Immature natural killer cell (primary cell): Measurements from ENCODE around the gene TMEM129. TPM values are rescaled to one million over a fixed set of nuclear protein-coding genes. Genes with fewer than 3 reads are reported as not detected.

ENCODE experiments used
- DNase-seq, 3 donors: peaks; one replicate each; pipeline ENCODE4 v3.0.0; 2022; ENCODE audit warnings: mixed read lengths in 1 of 3
- H3K27ac Mint-ChIP-seq, 6 donors: one replicate each; pipeline ENCODE4 v1.8.0; 2020; ENCODE audit warnings: mixed read lengths in 6 of 6, mild to moderate bottlenecking in 5 of 6, inconsistent platforms in 4 of 6, moderate library complexity in 3 of 6
- H3K27me3 Mint-ChIP-seq, 3 donors: one replicate each; pipeline ENCODE4 v1.8.0; 2020 to 2021; ENCODE audit warnings: low read depth in 3 of 3, mild to moderate bottlenecking in 3 of 3, mixed read lengths in 3 of 3, moderate library complexity in 3 of 3, inconsistent platforms in 1 of 3
- H3K36me3 Mint-ChIP-seq, 3 donors: one replicate each; pipeline ENCODE4 v1.8.0; 2020; ENCODE audit warnings: mixed read lengths in 3 of 3, inconsistent platforms in 2 of 3, mild to moderate bottlenecking in 2 of 3
- H3K4me1 Mint-ChIP-seq, 2 donors: one replicate each; pipeline ENCODE4 v1.8.0; 2020; ENCODE audit warnings: inconsistent platforms in 2 of 2, mild to moderate bottlenecking in 2 of 2, mixed read lengths in 2 of 2, moderate library complexity in 1 of 2
- H3K4me3 Mint-ChIP-seq, 5 donors: one replicate each; pipeline ENCODE4 v1.8.0; 2020; ENCODE audit warnings: mild to moderate bottlenecking in 5 of 5, mixed read lengths in 5 of 5, inconsistent platforms in 3 of 5, moderate library complexity in 3 of 5
- H3K9me3 Mint-ChIP-seq, 6 donors: one replicate each; pipeline ENCODE4 v1.8.0; 2020; ENCODE audit warnings: mild to moderate bottlenecking in 6 of 6, mixed read lengths in 6 of 6, inconsistent platforms in 4 of 6, moderate library complexity in 3 of 6
- polyA plus RNA-seq, 3 donors: library from polyadenylated mRNA; unstranded; fragments of 300-500 nt; fragmentation: Illumina TruSeq; gene quantifications; one replicate each; pipeline ENCODE4 v1.2.3, GENCODE V29; 2021

The TMEM129 gene
- polyA plus RNA-seq, 3 donors from 2014 or later, result 25.5 to 37.9 (median 37.3) TPM

GRCh38 chr4:1717129-1718094 lies 3.7 kb downstream of the TMEM129 start:
- no peak for DNase-seq
- Mint-ChIP-seq H3K36me3 (no peaks in the 10 kb centered on the region), H3K27me3 (peaks cover 5 to 16% (median 8%) of the 10 kb centered on the region in 3 donors), H3K4me1 (peaks cover 49 to 51% of the 10 kb centered on the region in 2 donors), H3K27ac (peak overlapping the region in 1 of 6 donors; percentile 4), H3K4me3 (peak overlapping the region in 1 of 5 donors; percentile 44), H3K9me3 (no peaks in the 10 kb centered on the region)

- Mint-ChIP-seq H3K27me3 (peaks cover 5 to 21% (median 11%) of the 10 kb centered on the region in 3 donors), H3K9me3 (no peaks in the 10 kb centered on the region), H3K4me1 (peaks cover 45 to 46% of the 10 kb centered on the region in 2 donors), H3K36me3 (no peaks in the 10 kb centered on the region), H3K4me3 (no peak overlapping the region), H3K27ac (peak overlapping the region in 1 of 6 donors; percentile 22)
- no peak for DNase-seq
Measured at GRCh38 chr4:1716065-1716945, 4.8 kb downstream of the TMEM129 start.

GRCh38 chr4:1715002-1715758 lies 5.9 kb downstream of the TMEM129 start:
- peak overlapping the region in 4 of 5 donors; percentile 49 to 96 (median 75) for H3K4me3 Mint-ChIP-seq
- H3K4me1 Mint-ChIP-seq, result peaks cover 54 to 56% of the 10 kb centered on the region in 2 donors
- H3K36me3 Mint-ChIP-seq, result no peaks in the 10 kb centered on the region
- no peak for DNase-seq
- H3K27ac Mint-ChIP-seq, result peak overlapping the region; percentile 81 to 99 (median 97)
- peaks cover 5 to 18% (median 15%) of the 10 kb centered on the region in 3 donors for H3K27me3 Mint-ChIP-seq
- H3K9me3 Mint-ChIP-seq, result no peaks in the 10 kb centered on the region

GRCh38 chr4:1714303-1715001 lies 6.7 kb downstream of the TMEM129 start:
- no peaks in the 10 kb centered on the region for H3K36me3 Mint-ChIP-seq
- H3K4me3 Mint-ChIP-seq, result peak overlapping the region; percentile 13 to 97 (median 96)
- peak overlapping the region; percentile 96 to 99 (median 98) for H3K27ac Mint-ChIP-seq
- peaks cover 5 to 16% (median 13%) of the 10 kb centered on the region in 3 donors for H3K27me3 Mint-ChIP-seq
- peaks cover 53 to 54% of the 10 kb centered on the region in 2 donors for H3K4me1 Mint-ChIP-seq
- DNase-seq, result no peak
- no peaks in the 10 kb centered on the region for H3K9me3 Mint-ChIP-seq

GRCh38 chr4:1713003-1713851 lies 7.9 kb downstream of the TMEM129 start:
- peaks cover 5 to 16% (median 13%) of the 10 kb centered on the region in 3 donors for H3K27me3 Mint-ChIP-seq
- no peaks in the 10 kb centered on the region for H3K36me3 Mint-ChIP-seq
- H3K4me1 Mint-ChIP-seq, result peaks cover 56 to 62% of the 10 kb centered on the region in 2 donors
- peak overlapping the region; percentile 96 to 99 (median 98) for H3K27ac Mint-ChIP-seq
- DNase-seq, result no peak
- peak overlapping the region; percentile 90 to 97 (median 96) for H3K4me3 Mint-ChIP-seq
- no peaks in the 10 kb centered on the region for H3K9me3 Mint-ChIP-seq

- Mint-ChIP-seq H3K9me3 (no peaks in the 10 kb centered on the region), H3K36me3 (no peaks in the 10 kb centered on the region), H3K4me1 (peaks cover 57 to 66% of the 10 kb centered on the region in 2 donors), H3K4me3 (peak within 1 kb of the TSS; percentile 93 to 97 (median 96)), H3K27ac (peak within 1 kb of the TSS; percentile 96 to 99 (median 98)), H3K27me3 (peaks cover 5 to 16% (median 13%) of the 10 kb centered on the region in 3 donors)
- peak; percentile 97 to 98 (median 97) for DNase-seq
Measured at GRCh38 chr4:1712216-1713002, 8.7 kb downstream of the TMEM129 start, which contains the start of gene SLBP. Gene SLBP (minus strand): TSS chr4:1712319. CDS start chr4:1712188, 131 bp downstream.

- DNase-seq, result peak in 1 of 3 donors; percentile 43
- peak overlapping the region; percentile 91 to 97 (median 93) for H3K4me3 Mint-ChIP-seq
- peaks cover 5 to 16% (median 13%) of the 10 kb centered on the region in 3 donors for H3K27me3 Mint-ChIP-seq
- no peaks in the 10 kb centered on the region for H3K36me3 Mint-ChIP-seq
- peak overlapping the region; percentile 90 to 97 (median 94) for H3K27ac Mint-ChIP-seq
- H3K4me1 Mint-ChIP-seq, result peaks cover 56 to 66% of the 10 kb centered on the region in 2 donors
- no peaks in the 10 kb centered on the region for H3K9me3 Mint-ChIP-seq
Measured at GRCh38 chr4:1711571-1712215, 9.4 kb downstream of the TMEM129 start.

GRCh38 chr4:1711055-1711570 lies 10.0 kb downstream of the TMEM129 start:
- peaks cover 55 to 66% of the 10 kb centered on the region in 2 donors for H3K4me1 Mint-ChIP-seq
- H3K27me3 Mint-ChIP-seq, result peaks cover 5 to 16% (median 13%) of the 10 kb centered on the region in 3 donors
- H3K27ac Mint-ChIP-seq, result peak overlapping the region; percentile 90 to 97 (median 94)
- H3K4me3 Mint-ChIP-seq, result peak overlapping the region; percentile 91 to 97 (median 93)
- H3K36me3 Mint-ChIP-seq, result no peaks in the 10 kb centered on the region
- DNase-seq, result no peak
- H3K9me3 Mint-ChIP-seq, result no peaks in the 10 kb centered on the region

- H3K36me3 Mint-ChIP-seq, result peaks cover 0 to 8% (median 0%) of the 10 kb centered on the region in 3 donors
- DNase-seq, result no peak
Measured at GRCh38 chr4:1708581-1708980, 12.5 kb downstream of the TMEM129 start.

GRCh38 chr4:1706358-1706757 lies 14.8 kb downstream of the TMEM129 start:
- H3K27me3 Mint-ChIP-seq, result peaks cover 0 to 5% (median 3%) of the 10 kb centered on the region in 3 donors
- H3K36me3 Mint-ChIP-seq, result peaks cover 3 to 14% (median 5%) of the 10 kb centered on the region in 3 donors
- DNase-seq, result no peak
- H3K4me1 Mint-ChIP-seq, result peaks cover 30 to 50% of the 10 kb centered on the region in 2 donors
- H3K27ac Mint-ChIP-seq, result no peak overlapping the region
- no peaks in the 10 kb centered on the region for H3K9me3 Mint-ChIP-seq
- H3K4me3 Mint-ChIP-seq, result no peak overlapping the region

More at GRCh38 chr4:1708581-1708980, 12.5 kb downstream of the TMEM129 start:
- Mint-ChIP-seq H3K27me3 (peaks cover 5 to 13% (median 12%) of the 10 kb centered on the region in 3 donors), H3K4me3 (no peak overlapping the region), H3K27ac (peak overlapping the region in 4 of 6 donors; percentile 7 to 69 (median 16)), H3K9me3 (no peaks in the 10 kb centered on the region), H3K4me1 (peaks cover 39 to 55% of the 10 kb centered on the region in 2 donors)
